CD8-positive, alpha-beta memory T cell (primary cell): ENCODE results near the gene LIM2. TPM values are rescaled to one million over a fixed set of nuclear protein-coding genes. Genes with fewer than 3 reads are reported as not detected.
A peak's percentile ranks its signal among the peaks of the same experiment; 100 is the strongest.

Experiments
- CTCF ChIA-PET: fragments of 350-600 bp; sonication (Branson Sonifier 250); formaldehyde crosslinking; loops from one replicate; lab custom pipeline; 2021; ENCODE audit warnings: antibody characterized with exemption; lab: Charles Lee
- POLR2A ChIA-PET: fragments of 350-600 bp; sonication (Branson Sonifier 250); formaldehyde crosslinking; loops from one replicate; lab custom pipeline; 2021; ENCODE audit warnings: antibody characterized with exemption; lab: Charles Lee
- DNase-seq, 5 donors: peaks; one replicate each; pipeline versions ENCODE4 v3.0.0 to v3.0.0-alpha.2; 2020 to 2022; ENCODE audit warnings: mixed read lengths in 1 of 5
- H3K27ac ChIP-seq: one replicate; pipeline ENCODE4 v1.7.0; 2013; ENCODE audit warnings: low read depth, mild to moderate bottlenecking, low read length, moderate library complexity
- H3K27me3 ChIP-seq: 2 replicates; pipeline ENCODE4 v1.7.0; 2013; ENCODE audit warnings: low read length, mild to moderate bottlenecking; ENCODE audit not compliant: insufficient read depth, poor library complexity, severe bottlenecking
- H3K36me3 ChIP-seq: 2 replicates; pipeline ENCODE4 v1.7.0; 2013; ENCODE audit warnings: mild to moderate bottlenecking, low read length, moderate library complexity; ENCODE audit not compliant: insufficient read depth
- H3K4me1 ChIP-seq: 2 replicates; pipeline ENCODE4 v1.7.0; 2013; ENCODE audit warnings: mild to moderate bottlenecking, low read length, moderate library complexity; ENCODE audit not compliant: insufficient read depth
- H3K4me3 ChIP-seq: 2 replicates; pipeline ENCODE4 v1.7.0; 2013; ENCODE audit warnings: mild to moderate bottlenecking, low read length
- H3K9me3 ChIP-seq: 2 replicates; pipeline ENCODE4 v1.7.0; 2013; ENCODE audit warnings: mild to moderate bottlenecking, low read length
- H3K27ac Mint-ChIP-seq, 8 donors: one replicate each; pipeline ENCODE4 v1.8.0; 2020 to 2021; ENCODE audit warnings: mixed read lengths in 8 of 8, mild to moderate bottlenecking in 6 of 8, inconsistent platforms in 3 of 8, moderate library complexity in 3 of 8
- H3K27me3 Mint-ChIP-seq, 2 donors: one replicate each; pipeline ENCODE4 v1.8.0; 2020 to 2021; ENCODE audit warnings: mixed read lengths in 2 of 2, mild to moderate bottlenecking in 1 of 2, moderate library complexity in 1 of 2
- H3K36me3 Mint-ChIP-seq, 3 donors: one replicate each; pipeline ENCODE4 v1.8.0; 2020 to 2021; ENCODE audit warnings: mixed read lengths in 3 of 3, inconsistent platforms in 1 of 3, mild to moderate bottlenecking in 1 of 3
- H3K4me1 Mint-ChIP-seq, 3 donors: one replicate each; pipeline ENCODE4 v1.8.0; 2020 to 2021; ENCODE audit warnings: mixed read lengths in 3 of 3, inconsistent platforms in 1 of 3, mild to moderate bottlenecking in 1 of 3
- H3K4me3 Mint-ChIP-seq, 7 donors: one replicate each; pipeline ENCODE4 v1.8.0; 2020 to 2021; ENCODE audit warnings: mixed read lengths in 7 of 7, mild to moderate bottlenecking in 6 of 7, moderate library complexity in 4 of 7, inconsistent platforms in 2 of 7
- H3K9me3 Mint-ChIP-seq, 5 donors: one replicate each; pipeline ENCODE4 v1.8.0; 2020 to 2022; ENCODE audit warnings: mixed read lengths in 5 of 5, mild to moderate bottlenecking in 3 of 5, moderate library complexity in 2 of 5, inconsistent platforms in 1 of 5
- polyA plus RNA-seq: library from polyadenylated mRNA; unstranded; fragments of 300-500 nt; fragmentation: Illumina TruSeq; gene quantifications from one replicate; pipeline ENCODE4 v1.2.3, GENCODE V29; 2021
- total RNA-seq, 2 experiments: library from RNA; stranded (reverse); gene quantifications; one replicate each; pipeline ENCODE4 v1.2.3, GENCODE V29; 2021

LIM2 gene
- total and polyA plus RNA-seq, 3 experiments from 2014 or later: 0.38 to 0.93 (median 0.66) TPM

DNA sequence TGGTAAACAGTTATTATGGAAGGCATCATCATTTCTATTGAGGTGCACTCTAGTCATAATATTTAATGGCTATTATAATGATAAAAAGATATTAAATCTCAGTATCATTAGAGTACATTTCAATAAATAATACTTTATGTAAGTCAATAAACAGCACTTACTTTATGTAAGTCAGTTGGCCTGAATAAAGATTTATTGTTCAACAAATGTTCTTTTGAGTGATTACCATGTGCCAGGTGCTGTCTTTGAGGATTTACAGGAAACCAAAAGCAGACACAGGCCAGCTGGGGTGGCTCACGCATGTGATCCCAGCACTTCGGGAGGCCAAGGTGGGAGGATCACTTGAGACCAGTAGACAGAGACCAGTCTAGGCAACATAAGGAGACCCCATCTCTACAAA is 10.4 kb downstream of the LIM2 start:
- CTCF ChIA-PET: interaction anchor here (1.6 kb wide), 1 partner anchor 10 kb away, joined by 5 read pairs; the partner anchor contains the start of gene LIM2
- H3K4me1 Mint-ChIP-seq: peaks cover 55 to 73% (median 66%) of the 10 kb centered on the region in 3 donors
- H3K4me3 Mint-ChIP-seq: no peak overlapping the region
- no peaks in the 10 kb centered on the region for H3K36me3 ChIP-seq
- POLR2A ChIA-PET: interaction anchor here (0.6 to 1.2 kb wide), 3 partner anchors 9 to 17 kb away, joined by 4 to 7 read pairs (median 5); no protein-coding TSS in a partner anchor
- no peak for DNase-seq
- H3K27ac Mint-ChIP-seq: peak overlapping the region in 1 of 8 donors; percentile 17
- H3K27me3 ChIP-seq: no peaks in the 10 kb centered on the region
- no peak overlapping the region for H3K4me3 ChIP-seq
- peaks cover 0 to 1% (median 0%) of the 10 kb centered on the region in 3 donors for H3K36me3 Mint-ChIP-seq
- no peaks in the 10 kb centered on the region for H3K27me3 Mint-ChIP-seq
- no peaks in the 10 kb centered on the region for H3K9me3 ChIP-seq
- no peak overlapping the region for H3K27ac ChIP-seq
- H3K4me1 ChIP-seq: peaks cover 44% of the 10 kb centered on the region
- H3K9me3 Mint-ChIP-seq: peaks cover 0 to 3% (median 0%) of the 10 kb centered on the region in 5 donors

DNA sequence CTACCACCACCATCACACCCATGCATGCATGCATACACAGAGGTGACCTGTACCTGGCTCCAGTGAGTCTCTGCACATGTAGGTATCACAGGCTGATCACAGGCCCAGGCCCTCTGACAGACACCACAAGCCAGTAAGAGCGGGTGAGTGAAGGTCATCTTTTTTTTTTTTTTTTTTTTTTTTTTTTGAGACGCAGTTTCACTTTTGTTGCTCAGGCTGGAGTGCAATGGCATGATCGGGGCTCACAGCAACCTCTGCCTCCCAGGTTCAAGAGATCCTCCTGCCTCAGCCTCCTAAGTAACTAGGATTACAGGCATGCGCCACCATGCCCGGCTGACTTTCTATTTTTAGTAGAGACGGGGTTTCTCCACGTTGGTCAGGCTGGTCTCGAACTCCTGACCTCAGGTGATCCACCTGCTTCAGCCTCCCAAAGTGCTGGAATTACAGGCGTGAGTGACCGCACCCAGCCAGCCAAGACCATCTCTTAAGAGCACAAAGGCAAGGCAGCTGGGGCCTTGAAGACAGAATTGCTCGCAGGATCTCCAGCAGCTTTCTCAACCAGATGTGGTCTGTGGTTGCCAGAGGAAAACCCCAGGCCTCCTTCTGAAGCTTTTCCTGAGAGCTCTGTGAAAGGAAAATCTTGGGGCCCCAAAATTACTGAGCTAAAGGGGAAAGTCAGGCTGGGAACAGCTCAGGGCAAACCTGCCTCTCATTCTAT is 12.1 kb downstream of the LIM2 start:
- Mint-ChIP-seq H3K4me1 (peaks cover 66 to 82% (median 81%) of the 10 kb centered on the region in 3 donors), H3K27me3 (peaks cover 0 to under 1% of the 10 kb centered on the region in 2 donors), H3K27ac (peak overlapping the region; percentile 84 to 100 (median 94)), H3K36me3 (peaks cover 0 to 12% (median 3%) of the 10 kb centered on the region in 3 donors), H3K9me3 (no peaks in the 10 kb centered on the region), H3K4me3 (peak overlapping the region; percentile 55 to 88 (median 78))
- H3K4me3 ChIP-seq: no peak overlapping the region
- ChIA-PET POLR2A (no interaction called here), CTCF (interaction anchor here (0.9 kb wide), 1 partner anchor 46 kb away, joined by 3 read pairs; no protein-coding TSS in a partner anchor)
- peaks cover 51% of the 10 kb centered on the region for H3K4me1 ChIP-seq
- H3K27me3 ChIP-seq: no peaks in the 10 kb centered on the region
- DNase-seq: peak in 3 of 5 donors; percentile 45 to 66 (median 50)
- no peak overlapping the region for H3K27ac ChIP-seq
- H3K36me3 ChIP-seq: no peaks in the 10 kb centered on the region
- H3K9me3 ChIP-seq: no peaks in the 10 kb centered on the region

DNA sequence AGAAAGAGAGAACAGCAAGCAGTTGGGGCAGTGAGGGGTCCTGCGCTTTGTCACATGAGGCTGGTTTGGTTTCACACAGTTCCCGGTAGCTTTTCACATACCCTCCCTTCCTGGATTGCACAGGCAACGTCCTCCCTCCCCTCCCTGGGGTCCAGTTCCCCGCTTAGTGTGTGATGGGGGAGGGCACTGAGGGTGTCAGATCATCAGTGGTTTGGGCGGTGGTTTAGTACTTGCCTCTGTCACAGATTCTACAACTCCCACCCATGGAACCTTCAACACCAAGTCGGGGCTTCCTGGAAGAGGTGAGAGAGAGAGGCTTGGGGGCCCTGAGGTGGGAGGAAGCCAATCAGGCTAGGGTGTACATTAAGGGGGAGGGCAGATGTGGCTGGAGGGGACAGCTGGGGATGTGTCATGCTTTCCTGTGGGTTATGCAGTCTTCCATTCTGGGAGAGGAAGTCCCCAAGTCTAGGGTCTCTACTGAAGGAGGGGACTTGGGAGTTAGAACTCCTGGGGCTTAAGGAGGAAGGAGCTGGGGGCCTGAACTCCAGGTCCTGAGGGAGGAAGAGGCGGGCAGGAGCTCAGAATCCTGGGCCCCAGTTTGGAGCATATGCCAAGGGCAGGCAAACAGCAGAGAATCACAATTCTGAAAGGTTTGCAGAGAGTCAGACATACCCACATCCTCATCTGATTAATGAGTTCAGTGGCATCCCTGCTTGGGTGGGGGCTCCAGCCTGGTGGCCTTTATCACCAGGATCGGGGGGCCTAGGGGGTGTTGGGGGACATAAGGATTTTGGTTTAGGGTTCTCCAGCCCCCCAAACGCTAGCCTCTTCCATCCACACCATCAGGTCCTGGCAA is 14.9 kb downstream of the LIM2 start, which contains the start of gene NKG7:
Gene NKG7 (minus strand): TSS at position 6 of the 856 bp plus-strand sequence. CDS start 119 bp downstream, outside the sequence.
- H3K9me3 Mint-ChIP-seq: no peaks in the 10 kb centered on the region
- peaks cover 0 to 3% of the 10 kb centered on the region in 2 donors for H3K27me3 Mint-ChIP-seq
- Histone ChIP-seq H3K36me3 (no peaks in the 10 kb centered on the region), H3K27me3 (no peaks in the 10 kb centered on the region), H3K4me1 (peaks cover 63% of the 10 kb centered on the region), H3K9me3 (no peaks in the 10 kb centered on the region), H3K4me3 (peak within 1 kb of the TSS; percentile 54), H3K27ac (peak within 1 kb of the TSS; percentile 76)
- ChIA-PET POLR2A (interaction anchor here (1.3 to 2.3 kb wide), 3 partner anchors 22 to 69 kb away, joined by 5 to 17 read pairs (median 5); no protein-coding TSS in a partner anchor), CTCF (interaction anchor here (1.1 to 1.9 kb wide), 5 partner anchors 21 to 67 kb away, joined by 3 to 6 read pairs (median 4); no protein-coding TSS in a partner anchor)
- H3K4me1 Mint-ChIP-seq: peaks cover 69 to 90% (median 80%) of the 10 kb centered on the region in 3 donors
- peak within 1 kb of the TSS; percentile 83 to 99 (median 95) for H3K4me3 Mint-ChIP-seq
- H3K36me3 Mint-ChIP-seq: peaks cover 0 to 12% (median 3%) of the 10 kb centered on the region in 3 donors
- peak; percentile 47 to 93 (median 69) for DNase-seq
- peak within 1 kb of the TSS; percentile 90 to 100 (median 98) for H3K27ac Mint-ChIP-seq

- ChIA-PET POLR2A (interaction anchor here (1.3 to 2.3 kb wide), 3 partner anchors 22 to 70 kb away, joined by 5 to 17 read pairs (median 5); no protein-coding TSS in a partner anchor), CTCF (interaction anchor here (0.9 to 1.9 kb wide), 7 partner anchors 10 to 67 kb away, joined by 3 to 6 read pairs (median 4); partner anchors contain the start of gene VSIG10L)
- H3K27me3 ChIP-seq: no peaks in the 10 kb centered on the region
- no peaks in the 10 kb centered on the region for H3K9me3 ChIP-seq
- H3K27ac ChIP-seq: peak overlapping the region; percentile 76
- Mint-ChIP-seq H3K27ac (peak overlapping the region; percentile 90 to 100 (median 98)), H3K9me3 (no peaks in the 10 kb centered on the region), H3K36me3 (peaks cover 0 to 16% (median 3%) of the 10 kb centered on the region in 3 donors), H3K4me3 (peak overlapping the region; percentile 83 to 99 (median 95)), H3K4me1 (peaks cover 72 to 96% (median 84%) of the 10 kb centered on the region in 3 donors), H3K27me3 (peaks cover 0 to 4% of the 10 kb centered on the region in 2 donors)
- DNase-seq: no peak
- H3K36me3 ChIP-seq: no peaks in the 10 kb centered on the region
- peaks cover 63% of the 10 kb centered on the region for H3K4me1 ChIP-seq
- H3K4me3 ChIP-seq: peak overlapping the region; percentile 54
Measured at GRCh38 chr19:51372021-51372648, 15.6 kb downstream of the LIM2 start.

GRCh38 chr19:51371186-51371690 is 16.5 kb downstream of the LIM2 start:
- peak overlapping the region; percentile 83 to 99 (median 95) for H3K4me3 Mint-ChIP-seq
- peak overlapping the region; percentile 90 to 100 (median 98) for H3K27ac Mint-ChIP-seq
- Histone ChIP-seq H3K4me1 (peaks cover 61% of the 10 kb centered on the region), H3K36me3 (no peaks in the 10 kb centered on the region), H3K27me3 (no peaks in the 10 kb centered on the region), H3K9me3 (no peaks in the 10 kb centered on the region), H3K27ac (peak overlapping the region; percentile 76), H3K4me3 (peak overlapping the region; percentile 54)
- no peak for DNase-seq
- H3K27me3 Mint-ChIP-seq: peaks cover 0 to 5% of the 10 kb centered on the region in 2 donors
- peaks cover 71 to 97% (median 79%) of the 10 kb centered on the region in 3 donors for H3K4me1 Mint-ChIP-seq
- ChIA-PET POLR2A (interaction anchor here (2.3 kb wide), 1 partner anchor 23 kb away, joined by 17 read pairs; no protein-coding TSS in a partner anchor), CTCF (interaction anchor here (1.5 kb wide), 1 partner anchor 29 kb away, joined by 5 read pairs; the partner anchor contains the start of gene VSIG10L)
- peaks cover 0 to 22% (median 3%) of the 10 kb centered on the region in 3 donors for H3K36me3 Mint-ChIP-seq
- H3K9me3 Mint-ChIP-seq: no peaks in the 10 kb centered on the region

GRCh38 chr19:51370230-51370629 is 17.5 kb downstream of the LIM2 start:
- Histone ChIP-seq H3K36me3 (no peaks in the 10 kb centered on the region), H3K27ac (peak overlapping the region; percentile 76), H3K27me3 (no peaks in the 10 kb centered on the region), H3K4me1 (peaks cover 57% of the 10 kb centered on the region), H3K9me3 (no peaks in the 10 kb centered on the region), H3K4me3 (peak overlapping the region; percentile 54)
- DNase-seq: no peak
- ChIA-PET POLR2A (interaction anchor here (1.3 kb wide), 2 partner anchors 10 to 25 kb away, joined by 3 to 8 read pairs; no protein-coding TSS in a partner anchor), CTCF (no interaction called here)
- H3K27me3 Mint-ChIP-seq: peaks cover 0 to 7% of the 10 kb centered on the region in 2 donors
- H3K36me3 Mint-ChIP-seq: peaks cover 0 to 25% (median 3%) of the 10 kb centered on the region in 3 donors
- H3K4me3 Mint-ChIP-seq: peak overlapping the region; percentile 83 to 99 (median 95)
- peak overlapping the region; percentile 90 to 100 (median 98) for H3K27ac Mint-ChIP-seq
- H3K9me3 Mint-ChIP-seq: no peaks in the 10 kb centered on the region
- H3K4me1 Mint-ChIP-seq: peaks cover 67 to 94% (median 77%) of the 10 kb centered on the region in 3 donors
